ENCODE data around the gene IFT57.

- TF ChIP-seq GATA2 (IDR thresholded peaks at IDR 0.05; ENCODE audit: low read depth, low read length) (no peak), GATA3 (IDR thresholded peaks at IDR 0.05; ENCODE audit: low read depth, low read length) (no peak)
Observed at GRCh38 chr3:108183181-108183580, 39.0 kb downstream of the IFT57 start.
